GM21381 (cell line): ENCODE measurements around the gene STYXL1.

Experiments used
- ATAC-seq: cut with Tn5 transposase; IDR thresholded peaks from one replicate; pipeline ENCODE4 v1.9.1; 2021; ENCODE audit warnings: mild to moderate bottlenecking, moderate library complexity; ENCODE audit not compliant: unreplicated experiment

The STYXL1 gene

DNA sequence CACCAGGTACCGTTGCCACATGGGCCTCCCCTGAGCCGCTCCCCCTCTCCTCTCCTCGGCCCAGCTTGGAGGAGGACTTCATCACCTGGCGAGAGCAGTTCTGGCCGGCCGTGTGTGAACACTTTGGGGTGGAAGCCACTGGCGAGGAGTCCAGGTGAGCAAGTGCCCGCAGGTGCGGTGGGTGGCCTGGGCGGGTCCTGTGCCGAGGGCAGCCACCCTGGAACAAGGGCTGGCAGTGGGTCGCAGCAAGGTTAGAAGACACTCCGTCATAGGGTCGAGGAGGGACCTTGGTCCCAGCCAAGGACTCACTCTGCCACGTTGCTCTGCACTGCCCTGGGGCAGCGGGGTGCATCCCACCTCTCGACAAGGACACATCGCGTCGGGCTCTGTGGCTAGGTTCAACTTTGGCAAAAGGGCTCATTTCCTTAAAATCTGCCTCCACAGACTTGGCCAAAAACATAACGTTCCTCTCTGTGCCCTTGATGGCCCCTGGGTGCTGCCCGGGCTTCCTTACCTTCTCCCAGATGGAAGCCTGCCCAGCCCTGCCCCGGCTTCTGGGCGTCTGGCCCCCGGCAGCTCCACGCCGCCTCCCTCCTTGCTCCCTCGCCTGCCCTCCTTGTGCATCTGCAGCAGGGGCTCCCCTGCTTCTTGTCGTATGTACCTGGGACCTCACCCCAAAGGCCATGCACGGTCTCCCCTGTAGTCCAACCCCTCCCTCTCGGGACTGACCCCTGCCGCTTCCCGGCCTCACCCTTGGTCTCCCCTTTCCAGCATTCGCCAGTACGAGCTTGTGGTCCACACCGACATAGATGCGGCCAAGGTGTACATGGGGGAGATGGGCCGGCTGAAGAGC, 66.1 kb downstream of the STYXL1 start:
- ATAC-seq, result no peak

DNA sequence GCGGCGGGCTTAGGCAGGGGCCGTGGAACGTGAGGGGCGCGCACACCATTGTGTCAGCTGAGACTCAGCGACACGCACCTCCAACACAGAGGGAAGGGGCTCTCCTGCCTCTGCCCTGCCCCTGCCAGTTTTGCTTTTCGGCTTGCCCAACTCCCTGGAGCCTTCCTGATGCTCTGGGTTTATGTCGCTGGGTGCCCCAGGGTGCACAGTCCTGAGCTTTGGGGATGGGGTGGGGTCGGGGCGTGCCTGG, 66.7 kb downstream of the STYXL1 start:
- ATAC-seq, result no peak

DNA sequence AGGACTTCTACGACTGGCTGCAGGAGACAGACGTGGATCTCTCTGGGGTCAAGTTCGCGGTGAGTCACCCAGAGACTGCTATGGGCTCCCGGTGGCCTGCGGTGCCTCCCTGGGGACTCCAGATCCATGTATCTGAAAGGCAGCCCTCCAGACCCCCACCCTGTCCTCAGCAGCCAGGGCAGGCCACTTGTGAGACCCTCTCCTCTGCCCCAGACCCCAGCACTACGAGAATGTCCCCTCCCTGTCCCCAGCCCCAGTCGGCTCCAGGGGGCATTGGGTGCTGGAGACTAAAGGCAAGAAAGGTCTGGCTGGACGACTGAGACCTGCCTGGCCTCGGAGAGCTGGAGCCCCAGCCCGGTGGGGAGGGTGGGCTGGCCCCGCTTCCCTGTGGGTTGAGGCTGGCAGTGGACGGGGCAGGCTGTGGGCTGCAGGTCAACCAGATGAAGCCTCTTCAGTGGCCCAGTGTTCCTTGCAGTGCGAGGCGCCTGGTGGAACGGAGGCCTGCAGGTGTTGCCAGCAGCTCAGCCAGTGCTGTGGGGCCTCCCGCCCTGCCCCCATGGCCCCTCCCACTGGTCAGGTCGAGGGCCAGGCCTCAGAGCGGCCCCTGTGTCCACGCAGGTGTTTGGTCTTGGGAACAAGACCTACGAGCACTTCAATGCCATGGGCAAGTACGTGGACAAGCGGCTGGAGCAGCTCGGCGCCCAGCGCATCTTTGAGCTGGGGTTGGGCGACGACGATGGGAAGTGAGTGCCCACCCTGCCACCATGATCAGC, 67.2 kb downstream of the STYXL1 start:
- no peak for ATAC-seq

DNA sequence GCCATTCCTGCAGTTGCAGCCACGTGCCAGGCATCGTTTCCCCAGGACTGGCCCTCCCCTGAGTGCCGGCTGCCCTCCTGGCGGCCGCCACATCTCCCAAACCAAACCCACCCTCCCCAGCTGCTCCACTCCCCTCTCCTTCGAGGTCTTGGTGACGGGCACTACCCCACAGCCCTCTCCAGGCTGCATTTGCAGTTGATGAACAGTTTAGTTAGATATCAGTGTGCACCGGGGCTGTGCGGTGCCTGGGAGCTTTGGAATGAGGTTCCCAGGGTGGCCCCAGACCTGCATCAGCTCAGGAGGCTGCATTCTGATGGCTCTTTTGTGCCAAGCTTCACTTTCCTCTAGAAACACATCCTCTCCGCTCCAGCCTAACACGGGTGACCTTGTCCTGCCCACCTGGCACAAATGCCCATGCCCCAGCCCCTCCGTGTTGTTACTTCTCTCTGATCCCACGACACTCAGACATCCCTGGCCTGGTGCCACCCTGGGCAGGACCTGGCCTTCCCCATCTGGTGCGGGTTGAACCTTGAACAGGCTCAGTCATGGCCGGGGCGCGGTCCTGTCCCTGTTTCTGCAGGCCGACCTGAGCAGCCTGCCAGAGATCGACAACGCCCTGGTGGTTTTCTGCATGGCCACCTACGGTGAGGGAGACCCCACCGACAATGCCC, 67.9 kb downstream of the STYXL1 start:
- no peak for ATAC-seq

DNA sequence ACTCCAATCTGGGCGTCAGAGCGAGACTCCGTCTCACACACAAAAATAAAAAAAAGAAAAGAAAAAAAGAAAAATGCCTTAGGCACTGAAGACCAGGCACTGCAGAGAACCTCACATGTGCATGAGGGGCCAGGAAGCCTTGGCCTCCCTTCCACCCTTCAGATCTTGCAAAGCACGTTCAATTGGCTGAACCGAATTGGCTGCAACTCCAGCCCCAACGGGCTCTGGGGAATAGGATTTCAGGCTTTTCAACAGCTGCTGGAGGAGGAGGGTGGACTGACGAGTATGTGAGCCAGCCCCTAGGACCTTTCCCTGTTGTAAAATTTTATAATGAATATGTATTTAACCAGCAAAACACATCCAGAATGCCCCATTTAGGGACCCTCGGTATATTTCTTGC, 70.1 kb downstream of the STYXL1 start:
- no peak for ATAC-seq

DNA sequence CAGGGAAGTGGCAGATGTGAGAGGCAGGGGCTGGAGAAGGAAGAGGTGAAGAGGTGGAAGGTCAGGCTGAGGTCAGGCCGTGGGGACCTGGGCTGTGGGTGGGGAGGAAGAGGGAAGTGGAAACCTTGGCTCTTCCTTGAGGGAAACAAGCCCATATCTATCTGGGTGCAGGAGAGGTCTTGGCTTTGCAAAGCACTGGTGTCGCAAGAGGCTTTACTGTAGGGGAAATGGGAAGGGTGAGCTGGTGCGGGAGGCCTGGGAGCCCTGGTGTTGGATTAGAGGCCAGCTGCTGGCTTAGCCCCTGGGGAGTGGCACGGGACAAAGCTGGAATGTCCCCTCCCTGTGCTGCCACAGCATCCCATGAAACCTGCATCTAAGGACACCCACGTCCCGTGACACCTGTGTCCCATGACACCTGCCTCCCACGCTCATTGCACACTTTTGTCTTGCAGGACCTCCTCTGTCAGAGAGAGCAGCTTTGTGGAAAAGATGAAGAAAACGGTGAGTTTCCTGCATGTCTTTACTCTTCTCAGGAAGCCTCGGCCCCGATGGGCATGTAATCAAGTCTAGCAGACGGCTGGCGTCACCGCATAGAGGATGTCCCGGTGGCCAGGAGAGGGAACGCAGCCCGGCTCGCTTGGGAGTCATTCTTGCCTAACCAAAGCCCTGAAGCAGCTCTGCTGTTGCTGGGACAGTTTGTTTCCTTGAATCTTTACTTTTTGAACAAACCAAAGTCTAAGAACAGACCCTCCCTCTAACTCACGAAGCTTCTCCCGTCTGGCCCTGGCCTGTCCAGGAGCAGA, 75.6 kb downstream of the STYXL1 start:
- no peak for ATAC-seq

DNA sequence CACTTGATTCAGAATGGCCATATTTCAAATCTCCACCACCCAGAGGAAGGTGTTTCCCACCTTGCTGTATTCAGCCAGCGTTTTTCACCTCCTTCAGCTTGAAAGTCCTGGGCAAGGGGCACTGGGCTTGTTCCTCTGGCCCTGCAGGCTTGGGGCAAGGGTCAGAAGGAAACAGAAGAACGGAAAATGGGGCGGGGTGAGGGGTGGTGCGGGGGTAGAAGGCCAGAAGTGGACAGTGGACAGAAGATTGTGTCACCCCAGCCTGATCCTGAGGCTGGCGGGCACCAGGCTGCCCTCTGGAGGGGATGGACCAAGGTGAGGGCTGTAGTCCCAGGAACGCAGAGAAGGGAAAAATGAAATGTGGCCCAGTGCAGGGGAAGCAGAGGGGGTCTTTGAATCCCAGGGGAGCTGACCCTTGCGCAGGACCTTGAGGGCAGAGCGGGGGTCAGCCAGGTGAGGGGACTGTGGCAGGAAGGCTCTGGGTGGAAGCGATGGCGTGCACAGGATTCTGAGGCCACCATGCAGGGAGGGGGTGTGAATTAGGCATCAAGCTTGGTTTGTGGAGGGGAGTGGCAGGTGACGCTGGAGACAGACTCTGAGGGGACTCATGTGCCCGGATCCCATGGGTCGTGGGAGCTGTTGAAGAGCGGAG, 76.4 kb downstream of the STYXL1 start:
- ATAC-seq, result no peak

DNA sequence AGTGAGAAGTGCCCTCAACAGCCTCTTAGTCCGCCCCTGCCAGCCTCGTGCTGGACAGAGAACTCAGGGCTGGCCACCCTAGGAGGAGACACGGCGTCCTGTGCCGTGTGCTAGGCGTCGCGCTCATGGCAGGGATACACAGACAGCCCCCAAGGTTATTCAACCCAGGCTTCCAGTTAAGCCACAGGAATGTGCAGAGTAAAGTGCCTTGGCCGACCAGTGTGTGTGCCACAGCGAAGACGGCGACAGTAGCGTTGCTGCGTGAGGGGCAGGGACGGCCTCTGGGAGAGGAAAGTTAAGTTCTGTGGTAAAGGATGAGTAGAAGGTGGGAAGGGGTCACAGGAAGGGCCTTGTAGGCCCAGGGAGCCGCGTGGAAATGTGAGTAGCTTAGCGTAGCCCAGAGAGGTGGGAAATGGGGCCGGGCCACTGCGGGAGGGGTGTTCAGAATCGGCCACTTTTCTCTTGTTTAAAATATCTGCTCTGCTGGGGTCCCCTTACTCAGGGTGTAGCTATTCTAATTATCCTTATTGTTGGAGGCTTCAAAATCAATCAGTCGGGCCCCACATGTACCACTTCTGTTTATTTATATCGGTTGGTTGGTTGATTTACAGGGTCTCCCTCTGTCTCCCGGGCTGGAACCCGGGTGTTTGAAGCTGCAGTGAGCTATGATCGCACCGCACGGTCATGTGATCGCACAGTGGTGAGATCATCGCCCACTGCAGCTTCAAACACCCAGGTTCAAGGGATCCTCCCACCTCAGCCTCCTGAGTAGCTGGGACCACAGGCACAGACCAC, 77.9 kb downstream of the STYXL1 start:
- no peak for ATAC-seq

DNA sequence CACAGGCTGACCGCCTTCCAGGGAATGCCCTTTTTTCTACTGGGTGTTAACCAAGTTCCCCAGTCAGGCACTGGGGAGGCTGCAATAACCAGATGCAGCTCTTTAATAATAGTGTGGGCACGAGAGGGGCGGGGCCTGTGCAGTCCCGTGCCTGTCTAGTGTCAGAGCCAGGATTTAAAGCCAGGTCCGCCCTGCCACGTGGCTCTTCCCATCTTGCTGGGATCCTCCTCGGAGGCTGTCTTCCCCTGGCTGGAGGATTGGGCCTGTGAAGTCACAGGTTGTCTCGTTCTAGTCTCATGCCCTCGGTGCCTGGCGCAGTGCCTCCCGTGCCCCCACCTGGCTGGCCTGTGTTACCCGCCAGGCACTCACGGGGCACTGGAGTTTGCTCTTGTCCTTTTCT, 78.6 kb downstream of the STYXL1 start:
- no peak for ATAC-seq

DNA sequence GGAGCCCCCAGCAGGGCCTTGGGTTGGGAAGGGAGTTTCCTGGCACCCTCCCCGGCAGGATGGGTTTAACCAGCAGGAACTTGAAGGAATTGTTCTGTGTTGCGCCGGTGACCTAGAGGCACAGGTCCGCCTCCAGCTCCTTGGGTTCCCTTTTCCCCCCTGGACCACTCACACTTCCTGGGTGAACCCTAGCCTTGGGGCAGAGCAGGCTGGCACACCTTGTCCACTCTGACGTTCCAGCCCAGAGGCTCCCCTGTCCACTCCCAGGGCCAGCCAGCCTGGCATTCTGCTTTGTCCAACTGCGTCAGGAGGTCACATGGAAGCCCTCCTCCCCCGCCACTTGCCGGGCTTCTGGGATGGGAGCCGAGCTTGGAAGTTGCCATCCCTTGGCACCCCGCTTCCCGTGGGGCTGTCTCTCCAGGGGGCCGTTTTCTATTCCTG, 79.2 kb downstream of the STYXL1 start:
- no peak for ATAC-seq

DNA sequence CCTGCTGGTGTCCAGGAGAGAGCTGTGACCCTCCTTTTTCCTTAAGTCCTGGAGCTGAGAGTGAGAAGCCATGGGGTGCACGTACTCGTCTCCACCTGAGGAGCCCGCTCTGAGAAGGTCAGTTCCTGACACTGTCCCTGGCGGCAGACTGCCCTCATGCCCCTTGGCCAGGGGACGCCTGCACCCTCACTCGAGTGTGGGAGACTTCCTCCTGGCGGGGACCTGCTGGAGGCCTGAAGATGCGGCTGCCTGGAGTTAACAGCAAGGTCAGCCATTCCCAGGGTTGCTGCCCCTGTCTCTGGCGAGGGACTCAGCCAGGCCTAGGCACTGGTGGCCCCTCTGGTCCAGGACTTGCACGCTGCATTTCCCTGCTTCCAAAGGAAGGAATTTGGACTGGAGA, 79.8 kb downstream of the STYXL1 start:
- no peak for ATAC-seq

DNA sequence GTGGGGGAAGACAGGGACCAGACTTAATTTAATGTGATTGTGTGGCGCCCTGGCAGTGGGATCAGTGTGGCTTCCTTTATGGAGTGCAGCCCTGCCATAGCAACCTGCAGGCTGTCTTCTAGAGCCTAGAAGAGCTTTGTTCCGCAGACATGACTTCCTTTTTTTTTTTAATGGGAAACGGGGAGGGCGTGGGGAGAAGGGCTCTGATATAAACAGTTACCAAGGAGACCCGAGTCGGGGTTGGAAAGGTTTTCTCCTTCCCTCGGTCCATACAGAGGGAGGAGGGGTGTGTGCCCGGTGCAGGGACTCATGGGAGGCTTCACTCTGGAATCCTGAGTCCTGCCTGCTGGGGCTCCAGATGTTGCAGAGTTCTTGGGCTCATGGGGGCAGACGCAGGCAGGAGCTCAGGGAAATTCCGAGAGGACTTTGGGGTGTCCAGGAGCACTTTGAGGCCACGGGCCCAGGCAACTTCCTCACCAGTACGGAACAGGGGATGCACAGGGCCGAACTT, 80.3 kb downstream of the STYXL1 start:
- no peak for ATAC-seq

DNA sequence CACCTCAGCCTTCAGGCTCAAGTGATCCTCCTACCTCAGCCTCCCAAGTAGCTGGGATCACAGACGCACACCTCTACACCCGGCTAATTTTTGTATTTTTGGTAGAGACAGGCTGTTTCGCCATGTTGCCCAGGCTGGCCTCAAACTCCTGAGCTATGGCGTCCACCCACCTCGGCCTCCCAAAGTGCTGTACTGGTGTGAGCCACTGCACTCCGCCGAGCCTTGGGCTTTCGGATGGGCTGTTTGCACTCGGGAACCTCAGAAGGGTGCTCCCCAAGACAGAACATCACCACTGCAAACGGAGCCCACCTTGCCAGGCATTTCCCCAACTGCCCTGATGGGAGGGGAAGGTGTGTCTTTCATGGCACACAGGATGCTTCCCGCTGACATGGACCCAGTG, 80.7 kb downstream of the STYXL1 start:
- no peak for ATAC-seq

DNA sequence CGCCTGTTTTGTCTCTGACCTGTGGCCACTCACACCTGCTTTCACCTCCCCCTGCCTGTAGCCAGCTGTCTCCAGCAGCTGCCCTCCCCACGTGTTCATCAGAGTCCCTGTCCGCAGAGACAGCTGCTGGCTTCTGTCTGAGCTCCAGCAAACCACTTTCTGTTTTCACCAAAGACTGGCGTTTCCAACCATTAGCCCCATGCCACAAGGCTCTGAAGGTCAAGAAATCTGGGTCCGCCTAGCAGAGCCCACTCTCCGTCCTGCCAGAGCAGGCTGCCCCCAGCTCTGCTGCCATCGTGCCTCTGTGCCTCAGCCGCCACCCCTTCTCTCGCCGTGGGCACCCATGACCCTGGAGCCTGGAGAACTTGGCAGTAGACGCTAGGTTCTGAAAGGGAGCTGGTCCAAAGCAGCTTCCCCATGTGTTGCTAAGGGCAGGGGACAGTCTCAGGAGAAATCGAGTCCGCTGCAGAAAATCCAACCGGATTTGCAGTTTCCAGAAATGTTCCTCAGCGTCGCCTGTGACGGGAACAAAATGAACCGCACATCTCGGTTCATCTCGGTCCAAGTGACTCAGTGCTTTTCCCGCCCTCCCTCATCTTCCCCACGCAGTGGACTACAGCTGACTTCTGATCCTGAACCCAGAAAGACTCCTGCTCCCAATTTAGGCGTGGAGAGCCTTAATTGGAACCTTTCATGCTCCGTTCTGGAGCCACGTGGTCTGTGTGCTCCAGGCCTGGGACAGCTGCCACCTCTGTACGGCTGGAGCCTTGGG, 81.4 kb downstream of the STYXL1 start:
- no peak for ATAC-seq

DNA sequence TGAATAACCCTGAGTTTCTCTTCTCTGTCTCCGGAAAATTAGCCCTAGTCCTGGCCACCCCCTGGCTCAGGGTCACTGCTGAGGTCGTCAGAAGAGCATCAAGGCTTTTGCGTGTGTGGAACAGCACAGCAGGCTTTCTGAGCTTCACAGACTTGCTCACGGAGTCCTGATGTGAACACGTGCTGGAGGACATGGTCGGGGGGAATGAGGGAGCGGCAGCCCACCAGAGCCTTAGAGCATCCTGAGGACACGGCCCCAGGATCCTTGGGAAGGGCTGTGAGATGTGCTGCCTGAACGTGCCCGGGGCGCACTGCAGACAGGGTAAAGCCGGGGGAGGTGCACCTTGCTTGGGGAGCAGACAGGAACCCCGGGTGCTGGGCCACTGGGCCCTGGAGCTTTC, 82.2 kb downstream of the STYXL1 start:
- no peak for ATAC-seq

DNA sequence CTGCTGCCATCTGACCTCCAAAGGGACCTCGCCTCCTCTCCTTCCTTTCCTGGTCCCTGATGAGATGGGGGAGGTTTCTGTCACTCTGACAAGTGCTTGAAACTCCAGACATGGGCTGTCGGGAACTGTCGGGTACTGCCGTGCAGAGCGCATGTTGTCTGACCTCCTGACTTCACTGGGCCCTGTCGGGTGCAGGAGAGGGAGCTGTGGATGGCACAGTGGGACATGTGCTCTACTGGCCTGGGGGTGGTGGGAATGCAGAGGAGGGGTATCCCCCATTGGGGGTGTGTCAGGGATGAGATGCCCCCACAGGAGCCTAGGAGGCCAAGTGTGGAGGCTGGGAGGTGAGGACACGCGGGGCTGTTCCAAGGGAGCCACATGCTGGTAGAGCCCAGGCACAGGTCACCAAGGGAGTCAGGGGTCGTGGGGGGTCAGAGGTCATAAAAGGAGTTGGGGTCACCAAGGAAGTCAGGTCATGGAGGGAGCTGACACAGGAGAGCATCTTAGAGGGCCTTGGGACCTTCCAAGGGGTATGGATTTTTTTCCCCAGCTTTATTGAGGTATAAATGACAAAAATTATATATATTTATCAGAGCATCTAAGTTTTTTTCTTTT, 84.3 kb downstream of the STYXL1 start:
- ATAC-seq, result no peak

DNA sequence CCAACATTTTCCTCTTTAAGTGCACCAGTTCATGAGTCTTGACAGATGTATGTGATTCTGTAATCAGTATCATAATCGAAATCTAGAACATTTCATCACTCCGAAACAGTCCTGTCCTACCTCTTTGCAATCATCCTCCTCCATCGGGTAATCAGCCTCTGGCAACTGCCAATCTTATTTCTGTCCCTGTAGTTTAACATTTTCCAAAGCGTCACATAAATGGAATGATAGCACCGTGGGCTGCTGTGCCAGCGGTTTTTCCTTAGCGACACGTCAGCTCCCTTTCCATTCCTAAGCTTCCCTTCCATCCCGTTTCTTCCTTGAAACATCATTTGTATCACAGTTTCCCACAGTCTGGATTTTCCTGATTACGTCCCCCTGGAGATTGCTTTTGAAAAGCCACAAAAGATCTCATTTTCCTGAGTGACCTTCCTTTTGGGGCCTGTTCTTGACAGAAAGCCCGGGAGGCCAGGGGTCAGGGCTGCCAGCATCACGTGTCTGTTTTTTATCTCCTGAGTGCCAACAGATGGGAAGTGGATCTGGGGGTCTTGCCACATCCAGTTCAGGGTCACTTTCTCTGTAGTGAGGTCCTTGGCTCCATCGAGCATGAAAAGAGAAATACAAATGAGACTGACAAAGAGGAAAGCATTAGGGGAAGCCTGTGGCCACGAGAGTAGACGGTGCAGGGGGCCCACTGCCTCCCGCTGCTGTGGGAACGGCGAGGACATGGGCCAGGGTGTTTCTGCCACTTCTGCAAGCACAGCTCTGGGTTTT, 85.0 kb downstream of the STYXL1 start:
- no peak for ATAC-seq

DNA sequence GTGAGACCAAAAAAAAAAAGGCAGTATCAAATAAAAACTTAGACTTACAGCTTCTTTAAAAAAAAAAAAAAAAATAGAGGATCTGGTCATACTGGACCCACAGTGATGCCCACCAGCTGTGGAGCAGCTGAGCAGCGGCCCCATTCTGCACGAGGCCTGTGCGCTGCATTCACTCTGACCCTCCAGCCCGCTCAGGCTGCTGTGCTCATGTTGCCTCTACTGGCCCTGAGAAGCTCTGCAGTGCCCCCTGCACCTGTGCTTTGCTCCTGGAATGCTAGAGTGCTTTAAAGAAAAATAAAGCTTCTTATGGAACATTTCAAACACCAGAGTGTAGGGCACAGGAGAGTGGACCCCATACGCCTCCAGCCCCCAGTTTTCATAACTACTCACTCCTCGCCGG, 86.6 kb downstream of the STYXL1 start:
- no peak for ATAC-seq
